Colon (tissue), 2 donors: ENCODE results near the gene LMNTD2.
"Not testable (repeated sequence)": the region's sequence is repeated elsewhere in the genome, so short reads cannot be mapped to it uniquely, and the experiment has no call there.

ENCODE experiments used
- FAIRE-seq: peaks from 2 replicates; lab custom pipeline; 2012; peaks lifted over from hg19 to GRCh38; lab: Jason Lieb, UNC
- donor health status: control.
- donor health status: control.

Gene LMNTD2

GRCh38 chr11:532986-533585, 27.5 kb downstream of the LMNTD2 start:
- no peak for FAIRE-seq

GRCh38 chr11:532527-532985, 28.0 kb downstream of the LMNTD2 start:
- FAIRE-seq, result no peak

- FAIRE-seq, result no peak
Measured at GRCh38 chr11:531919-532526, 28.5 kb downstream of the LMNTD2 start.

- no peak for FAIRE-seq
Measured at GRCh38 chr11:530960-531831, 29.3 kb downstream of the LMNTD2 start.

GRCh38 chr11:529728-530411, 30.7 kb downstream of the LMNTD2 start:
- no peak for FAIRE-seq

- no peak for FAIRE-seq
Measured at GRCh38 chr11:528815-529727, 31.5 kb downstream of the LMNTD2 start.

- no peak for FAIRE-seq
Measured at GRCh38 chr11:528166-528814, 32.2 kb downstream of the LMNTD2 start.

GRCh38 chr11:526192-526591, 34.3 kb downstream of the LMNTD2 start:
- no peak for FAIRE-seq

- no peak for FAIRE-seq
Measured at GRCh38 chr11:521177-521688, 39.3 kb downstream of the LMNTD2 start.

GRCh38 chr11:520428-521176, 39.9 kb downstream of the LMNTD2 start:
- FAIRE-seq, result no peak

GRCh38 chr11:518463-519202, 41.9 kb downstream of the LMNTD2 start:
- no peak for FAIRE-seq

- not testable (repeated sequence) for FAIRE-seq
Measured at GRCh38 chr11:516918-517685, 43.4 kb downstream of the LMNTD2 start.

GRCh38 chr11:516400-516799, 44.1 kb downstream of the LMNTD2 start:
- FAIRE-seq, result no peak

- no peak for FAIRE-seq
Measured at GRCh38 chr11:515131-515530, 45.4 kb downstream of the LMNTD2 start.

GRCh38 chr11:514606-515005, 45.9 kb downstream of the LMNTD2 start:
- FAIRE-seq, result no peak

GRCh38 chr11:512761-513595, 47.6 kb downstream of the LMNTD2 start:
- FAIRE-seq, result no peak

GRCh38 chr11:508956-509355, 51.6 kb downstream of the LMNTD2 start:
- no peak for FAIRE-seq
